ENCODE results near the gene CDRT4.

DNA sequence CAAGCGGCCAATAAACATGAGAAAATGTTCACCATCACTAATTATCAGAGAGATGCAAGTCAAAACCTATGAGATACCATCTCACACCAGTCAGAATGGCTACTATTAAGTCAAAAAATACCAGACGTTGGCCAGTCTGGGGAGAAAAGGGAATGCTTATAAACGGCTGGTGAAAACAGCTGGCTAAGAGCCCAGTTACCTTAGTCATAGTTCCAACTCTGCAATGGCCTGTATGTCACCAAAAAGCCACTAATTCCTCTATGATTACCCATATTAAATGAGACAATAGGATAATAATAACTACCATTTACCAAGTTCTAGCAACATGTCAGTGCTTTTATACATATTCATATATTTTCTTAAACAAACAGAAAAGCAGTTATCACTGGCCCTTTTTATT is 42.9 kb upstream of the CDRT4 start:
- TF ChIP-seq, protein P1, sequence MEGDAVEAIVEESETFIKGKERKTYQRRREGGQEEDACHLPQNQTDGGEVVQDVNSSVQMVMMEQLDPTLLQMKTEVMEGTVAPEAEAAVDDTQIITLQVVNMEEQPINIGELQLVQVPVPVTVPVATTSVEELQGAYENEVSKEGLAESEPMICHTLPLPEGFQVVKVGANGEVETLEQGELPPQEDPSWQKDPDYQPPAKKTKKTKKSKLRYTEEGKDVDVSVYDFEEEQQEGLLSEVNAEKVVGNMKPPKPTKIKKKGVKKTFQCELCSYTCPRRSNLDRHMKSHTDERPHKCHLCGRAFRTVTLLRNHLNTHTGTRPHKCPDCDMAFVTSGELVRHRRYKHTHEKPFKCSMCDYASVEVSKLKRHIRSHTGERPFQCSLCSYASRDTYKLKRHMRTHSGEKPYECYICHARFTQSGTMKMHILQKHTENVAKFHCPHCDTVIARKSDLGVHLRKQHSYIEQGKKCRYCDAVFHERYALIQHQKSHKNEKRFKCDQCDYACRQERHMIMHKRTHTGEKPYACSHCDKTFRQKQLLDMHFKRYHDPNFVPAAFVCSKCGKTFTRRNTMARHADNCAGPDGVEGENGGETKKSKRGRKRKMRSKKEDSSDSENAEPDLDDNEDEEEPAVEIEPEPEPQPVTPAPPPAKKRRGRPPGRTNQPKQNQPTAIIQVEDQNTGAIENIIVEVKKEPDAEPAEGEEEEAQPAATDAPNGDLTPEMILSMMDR (IDR thresholded peaks at IDR 0.05; ENCODE audit: low read depth, low read length): no peak
- no peak for TF ChIP-seq EZH2phosphoT487 (IDR thresholded peaks at IDR 0.05; ENCODE audit: low read depth)
